Fibroblast of villous mesenchyme (primary cell): Measurements from ENCODE around the gene TMEM50B. TPM values are rescaled to one million over a fixed set of nuclear protein-coding genes. Genes with fewer than 3 reads are reported as not detected.
"Not testable (repeated sequence)": the region's sequence is repeated elsewhere in the genome, so short reads cannot be mapped to it uniquely, and the experiment has no call there.

Experiments used
- DNase-seq: peaks from one replicate; pipeline ENCODE4 v3.0.0-alpha.2; 2010; ENCODE audit warnings: low read depth
- H3K4me3 ChIP-seq: 2 replicates; pipeline ENCODE4 v1.5.1; 2011; ENCODE audit warnings: low read depth, mild to moderate bottlenecking, low read length
- total RNA-seq: library from RNA; depleted of rRNA; stranded (reverse); fragments of >200 nt; gene quantifications from 2 replicates; pipeline ENCODE4 v1.2.3, GENCODE V29; 2012
- TF ChIP-seq, protein P1 (sequence below): IDR thresholded peaks from 2 replicates; pipeline ENCODE4 v1.5.1; 2012; ENCODE audit warnings: low read depth, mild to moderate bottlenecking, low read length; ENCODE audit not compliant: insufficient read depth

Gene TMEM50B
- total RNA-seq, 1 donor: 41.0 TPM

GRCh38 chr21:33510826-33511225 lies 31.1 kb upstream of the TMEM50B start:
- H3K4me3 ChIP-seq: no peak overlapping the region
- no peak for DNase-seq
- TF ChIP-seq, protein P1, sequence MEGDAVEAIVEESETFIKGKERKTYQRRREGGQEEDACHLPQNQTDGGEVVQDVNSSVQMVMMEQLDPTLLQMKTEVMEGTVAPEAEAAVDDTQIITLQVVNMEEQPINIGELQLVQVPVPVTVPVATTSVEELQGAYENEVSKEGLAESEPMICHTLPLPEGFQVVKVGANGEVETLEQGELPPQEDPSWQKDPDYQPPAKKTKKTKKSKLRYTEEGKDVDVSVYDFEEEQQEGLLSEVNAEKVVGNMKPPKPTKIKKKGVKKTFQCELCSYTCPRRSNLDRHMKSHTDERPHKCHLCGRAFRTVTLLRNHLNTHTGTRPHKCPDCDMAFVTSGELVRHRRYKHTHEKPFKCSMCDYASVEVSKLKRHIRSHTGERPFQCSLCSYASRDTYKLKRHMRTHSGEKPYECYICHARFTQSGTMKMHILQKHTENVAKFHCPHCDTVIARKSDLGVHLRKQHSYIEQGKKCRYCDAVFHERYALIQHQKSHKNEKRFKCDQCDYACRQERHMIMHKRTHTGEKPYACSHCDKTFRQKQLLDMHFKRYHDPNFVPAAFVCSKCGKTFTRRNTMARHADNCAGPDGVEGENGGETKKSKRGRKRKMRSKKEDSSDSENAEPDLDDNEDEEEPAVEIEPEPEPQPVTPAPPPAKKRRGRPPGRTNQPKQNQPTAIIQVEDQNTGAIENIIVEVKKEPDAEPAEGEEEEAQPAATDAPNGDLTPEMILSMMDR: no peak

DNA sequence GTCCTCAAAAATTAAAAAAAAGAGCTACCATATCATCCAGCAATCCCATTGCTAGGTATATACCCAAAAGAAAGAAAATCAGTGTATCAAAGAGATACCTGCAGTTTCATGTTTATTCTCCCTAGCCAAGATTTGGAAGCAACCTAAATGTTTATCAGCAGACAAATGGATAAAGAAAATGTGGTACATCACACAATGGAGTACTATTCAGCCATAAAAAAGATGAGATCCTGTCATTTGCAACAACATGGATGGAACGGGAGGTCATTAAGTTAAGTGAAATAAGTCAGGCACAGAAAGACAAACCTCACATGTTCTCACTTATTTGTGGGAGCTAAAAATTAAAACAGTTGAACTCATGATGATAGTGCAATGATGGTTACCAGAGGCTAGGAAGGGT lies 27.2 kb upstream of the TMEM50B start:
- DNase-seq: not testable (repeated sequence)

DNA sequence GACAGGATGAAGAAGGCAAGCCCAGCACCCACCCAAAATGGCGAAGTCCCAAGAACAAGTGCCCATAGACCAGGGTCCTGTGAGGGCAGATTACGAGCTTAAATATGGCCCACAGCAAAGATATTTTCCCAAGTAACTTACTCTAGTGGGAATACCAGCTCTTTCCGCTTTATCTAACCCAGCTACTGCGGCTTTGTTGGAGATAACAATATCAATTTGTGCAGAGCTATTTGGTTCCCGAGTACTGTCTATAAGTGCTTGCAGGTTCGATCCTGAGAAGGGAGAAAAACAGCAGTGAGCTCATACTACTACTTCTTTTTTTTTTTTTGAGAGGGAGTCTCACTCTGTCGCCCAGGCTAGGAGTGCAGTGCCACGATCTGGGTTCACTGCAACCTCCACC lies 26.1 kb upstream of the TMEM50B start:
- DNase-seq: no peak
- TF ChIP-seq, protein P1: no peak
- H3K4me3 ChIP-seq: no peak overlapping the region

More for the DNA sequence above, 27.2 kb upstream of the TMEM50B start:
- H3K4me3 ChIP-seq: not testable (repeated sequence)

GRCh38 chr21:33496345-33496744 lies 16.6 kb upstream of the TMEM50B start:
- no peak overlapping the region for H3K4me3 ChIP-seq

GRCh38 chr21:33495743-33496142 lies 16.0 kb upstream of the TMEM50B start:
- no peak for DNase-seq
- TF ChIP-seq, protein P1: no peak
- H3K4me3 ChIP-seq: no peak overlapping the region

More at GRCh38 chr21:33496345-33496744, 16.6 kb upstream of the TMEM50B start:
- TF ChIP-seq, protein P1: no peak
- DNase-seq: no peak

GRCh38 chr21:33493756-33494155 lies 14.0 kb upstream of the TMEM50B start:
- DNase-seq: no peak
- no peak overlapping the region for H3K4me3 ChIP-seq
- TF ChIP-seq, protein P1: no peak

DNA sequence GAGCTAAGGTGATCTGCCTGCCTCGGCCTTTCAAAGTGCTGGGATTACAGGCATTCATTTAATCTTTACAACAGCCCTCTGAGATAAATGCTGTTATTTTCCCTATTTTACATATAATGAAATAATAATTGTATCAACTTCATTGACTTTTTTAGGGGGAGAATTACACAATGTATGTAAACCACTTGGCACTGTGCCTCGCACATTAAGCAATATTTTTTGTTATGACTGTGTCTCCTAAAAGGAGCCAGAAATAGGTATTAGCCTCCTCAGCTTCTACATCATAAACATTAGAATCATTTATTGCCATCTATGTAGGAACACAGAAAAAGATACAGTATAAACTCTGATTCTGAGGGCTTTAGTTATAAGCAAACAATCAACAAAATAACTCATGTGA lies 12.8 kb upstream of the TMEM50B start:
- peak; percentile 82 for DNase-seq
- no peak overlapping the region for H3K4me3 ChIP-seq
- TF ChIP-seq, protein P1: no peak
